HepG2 (cell line): ENCODE results near the gene OGG1. TPM values are rescaled to one million over a fixed set of nuclear protein-coding genes. Genes with fewer than 3 reads are reported as not detected.

Experiments used
- BORCS8-MEF2B ChIP-seq: sonication (generic); formaldehyde crosslinking; IDR thresholded peaks from 2 replicates; pipeline ENCODE4 v1.8.0; 2022; ENCODE audit warnings: mild to moderate bottlenecking, missing genetic modification reagents
- MXI1 ChIP-seq: IDR thresholded peaks from 3 replicates; pipeline ENCODE4 v1.6.1; 2012; ENCODE audit warnings: low read depth, low read length, inconsistent platforms, borderline replicate concordance
- MYC ChIP-seq: sonication (generic); formaldehyde crosslinking; IDR thresholded peaks from 2 replicates; pipeline ENCODE4 v1.9.0; 2021; ENCODE audit warnings: missing genetic modification reagents, borderline replicate concordance
- NCOA5 ChIP-seq: sonication (generic); formaldehyde crosslinking; IDR thresholded peaks from 2 replicates; pipeline ENCODE4 v1.4.0; 2020; ENCODE audit warnings: missing genetic modification reagents
- SNAPC2 ChIP-seq: sonication (generic); formaldehyde crosslinking; IDR thresholded peaks from 2 replicates; pipeline ENCODE4 v1.8.1; 2022; ENCODE audit warnings: mild to moderate bottlenecking, missing genetic modification reagents
- SP5 ChIP-seq: IDR thresholded peaks from 2 replicates; pipeline ENCODE4 v1.6.1; 2016; ENCODE audit warnings: low read depth, borderline replicate concordance
- STAT5B ChIP-seq: sonication (generic); formaldehyde crosslinking; IDR thresholded peaks from 2 replicates; pipeline ENCODE4 v1.4.0; 2020; ENCODE audit warnings: missing genetic modification reagents
- TCF7 ChIP-seq: sonication (generic); IDR thresholded peaks from 2 replicates; pipeline ENCODE4 v1.6.1; 2016; ENCODE audit warnings: antibody characterized with exemption, low read depth
- ZNF263 ChIP-seq: sonication (generic); formaldehyde crosslinking; IDR thresholded peaks from 2 replicates; pipeline ENCODE4 v1.4.0; 2020; ENCODE audit warnings: missing genetic modification reagents
- ZNF589 ChIP-seq: sonication (generic); formaldehyde crosslinking; conservative IDR thresholded peaks from 2 replicates; pipeline ENCODE4 v1.8.0; 2022; ENCODE audit warnings: mild to moderate bottlenecking, moderate library complexity, missing genetic modification reagents
- ZNF616 ChIP-seq: sonication (generic); formaldehyde crosslinking; IDR thresholded peaks from 2 replicates; pipeline ENCODE4 v1.5.0; 2020; ENCODE audit warnings: low read depth, mild to moderate bottlenecking, missing genetic modification reagents
- ZNF761 ChIP-seq: sonication (generic); formaldehyde crosslinking; conservative IDR thresholded peaks from 2 replicates; pipeline ENCODE4 v1.4.0; 2020; ENCODE audit warnings: mild to moderate bottlenecking, missing genetic modification reagents
- polyA plus RNA-seq, 8 experiments: library from polyadenylated mRNA; depleted of rRNA in 3 of 8; stranded (reverse) in 7 of 8; unstranded in 1 of 8; fragments of >200 nt; fragmentation: Illumina TruSeq in 4 of 8; extraction: Trizol in 4 of 8; gene quantifications; 2 replicates each; pipeline versions ENCODE4 v1.2.1 to v1.2.3, GENCODE V29; 2011 to 2016; ENCODE audit warnings: low read depth in 4 of 8, missing spikeins in 1 of 8, mixed read lengths in 1 of 8; ENCODE audit not compliant: insufficient read depth in 1 of 8
- total RNA-seq, 5 experiments: library from RNA; depleted of rRNA; stranded (reverse); fragments of >200 nt; fragmentation: Illumina TruSeq; extraction: Trizol; gene quantifications; 2 replicates each; pipeline ENCODE4 v1.2.3, GENCODE V29; 2016; ENCODE audit warnings: low read depth in 1 of 5
- TF ChIP-seq, protein P1 (sequence below): sonication (generic); formaldehyde crosslinking; IDR thresholded peaks from 2 replicates; pipeline ENCODE4 v1.5.0; 2020; ENCODE audit warnings: mild to moderate bottlenecking, missing genetic modification reagents
- TF ChIP-seq, protein P2 (sequence below): sonication (generic); formaldehyde crosslinking; IDR thresholded peaks from 2 replicates; pipeline ENCODE4 v1.4.0; 2020; ENCODE audit warnings: missing genetic modification reagents, borderline replicate concordance
- TF ChIP-seq, protein P3 (sequence below): sonication (generic); formaldehyde crosslinking; IDR thresholded peaks from 2 replicates; pipeline ENCODE4 v1.5.1; 2020; ENCODE audit warnings: missing genetic modification reagents, mild to moderate bottlenecking, borderline replicate concordance
- TF ChIP-seq, protein P4 (sequence below): sonication (generic); formaldehyde crosslinking; IDR thresholded peaks from 2 replicates; pipeline ENCODE4 v1.5.0; 2020; ENCODE audit warnings: missing genetic modification reagents, mild to moderate bottlenecking, borderline replicate concordance
- TF ChIP-seq, protein P5 (sequence below): sonication (generic); formaldehyde crosslinking; IDR thresholded peaks from 2 replicates; pipeline ENCODE4 v1.8.0; 2022; ENCODE audit warnings: mild to moderate bottlenecking, missing genetic modification reagents, moderate library complexity
- TF ChIP-seq, protein P6 (sequence below): sonication (generic); formaldehyde crosslinking; IDR thresholded peaks from 2 replicates; pipeline ENCODE4 v1.5.1; 2020; ENCODE audit warnings: missing genetic modification reagents, mild to moderate bottlenecking, borderline replicate concordance

The OGG1 gene
- total and polyA plus RNA-seq, 2 of the 13 experiments (the other 11 are each of a cell fraction or from before 2014, with no cell fraction given) = 28.7 to 33.2 TPM

DNA sequence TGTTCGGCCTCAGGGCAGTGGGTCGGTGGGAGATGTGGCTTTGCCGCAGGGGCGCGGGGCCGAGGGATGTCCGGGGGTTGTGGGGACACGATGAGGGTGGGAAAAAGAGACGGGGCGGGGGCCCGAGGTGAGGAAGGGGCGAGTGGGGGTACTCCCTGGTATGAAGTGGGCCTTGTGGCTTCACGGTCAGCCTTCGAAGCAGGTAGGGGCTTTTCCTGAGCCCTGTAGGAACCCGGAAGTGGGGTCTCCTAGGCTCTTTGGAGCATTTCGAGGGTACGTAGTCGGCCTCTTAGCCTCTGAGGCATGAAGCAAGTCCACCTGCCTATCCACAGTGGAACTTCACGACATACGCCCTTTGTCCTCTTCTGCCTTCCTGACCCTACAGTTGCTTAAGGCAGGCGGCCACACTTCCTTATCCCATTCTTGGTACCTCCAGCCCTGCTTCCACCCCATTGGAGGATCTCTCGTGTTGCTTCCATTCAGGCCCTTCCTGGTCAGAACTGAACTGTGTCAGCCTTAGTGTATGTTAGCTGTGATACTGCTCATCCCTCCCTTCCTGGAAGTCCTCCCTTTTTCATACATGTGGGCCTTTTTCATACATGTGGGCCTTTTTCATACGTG lies 43.5 kb downstream of the OGG1 start (continued):
- TF ChIP-seq, protein P1, sequence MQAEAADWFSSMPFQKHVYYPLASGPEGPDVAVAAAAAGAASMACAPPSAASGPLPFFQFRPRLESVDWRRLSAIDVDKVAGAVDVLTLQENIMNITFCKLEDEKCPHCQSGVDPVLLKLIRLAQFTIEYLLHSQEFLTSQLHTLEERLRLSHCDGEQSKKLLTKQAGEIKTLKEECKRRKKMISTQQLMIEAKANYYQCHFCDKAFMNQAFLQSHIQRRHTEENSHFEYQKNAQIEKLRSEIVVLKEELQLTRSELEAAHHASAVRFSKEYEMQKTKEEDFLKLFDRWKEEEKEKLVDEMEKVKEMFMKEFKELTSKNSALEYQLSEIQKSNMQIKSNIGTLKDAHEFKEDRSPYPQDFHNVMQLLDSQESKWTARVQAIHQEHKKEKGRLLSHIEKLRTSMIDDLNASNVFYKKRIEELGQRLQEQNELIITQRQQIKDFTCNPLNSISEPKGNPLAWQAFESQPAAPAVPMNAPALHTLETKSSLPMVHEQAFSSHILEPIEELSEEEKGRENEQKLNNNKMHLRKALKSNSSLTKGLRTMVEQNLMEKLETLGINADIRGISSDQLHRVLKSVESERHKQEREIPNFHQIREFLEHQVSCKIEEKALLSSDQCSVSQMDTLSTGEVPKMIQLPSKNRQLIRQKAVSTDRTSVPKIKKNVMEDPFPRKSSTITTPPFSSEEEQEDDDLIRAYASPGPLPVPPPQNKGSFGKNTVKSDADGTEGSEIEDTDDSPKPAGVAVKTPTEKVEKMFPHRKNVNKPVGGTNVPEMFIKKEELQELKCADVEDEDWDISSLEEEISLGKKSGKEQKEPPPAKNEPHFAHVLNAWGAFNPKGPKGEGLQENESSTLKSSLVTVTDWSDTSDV (CRISPR knock-in tag) = 0 out of 2 replicates have a peak, but pooled peaks have one; percentile 64
- TF ChIP-seq NCOA5 (CRISPR knock-in tag) = no peak
- 0 out of 2 replicates have a peak, but pooled peaks have one; percentile 41 for TF ChIP-seq ZNF589 (CRISPR knock-in tag)
- no peak for TF ChIP-seq ZNF616
- no peak for TF ChIP-seq STAT5B
- peak; percentile 84 for TF ChIP-seq ZNF263 (CRISPR knock-in tag)
- TF ChIP-seq, protein P2, sequence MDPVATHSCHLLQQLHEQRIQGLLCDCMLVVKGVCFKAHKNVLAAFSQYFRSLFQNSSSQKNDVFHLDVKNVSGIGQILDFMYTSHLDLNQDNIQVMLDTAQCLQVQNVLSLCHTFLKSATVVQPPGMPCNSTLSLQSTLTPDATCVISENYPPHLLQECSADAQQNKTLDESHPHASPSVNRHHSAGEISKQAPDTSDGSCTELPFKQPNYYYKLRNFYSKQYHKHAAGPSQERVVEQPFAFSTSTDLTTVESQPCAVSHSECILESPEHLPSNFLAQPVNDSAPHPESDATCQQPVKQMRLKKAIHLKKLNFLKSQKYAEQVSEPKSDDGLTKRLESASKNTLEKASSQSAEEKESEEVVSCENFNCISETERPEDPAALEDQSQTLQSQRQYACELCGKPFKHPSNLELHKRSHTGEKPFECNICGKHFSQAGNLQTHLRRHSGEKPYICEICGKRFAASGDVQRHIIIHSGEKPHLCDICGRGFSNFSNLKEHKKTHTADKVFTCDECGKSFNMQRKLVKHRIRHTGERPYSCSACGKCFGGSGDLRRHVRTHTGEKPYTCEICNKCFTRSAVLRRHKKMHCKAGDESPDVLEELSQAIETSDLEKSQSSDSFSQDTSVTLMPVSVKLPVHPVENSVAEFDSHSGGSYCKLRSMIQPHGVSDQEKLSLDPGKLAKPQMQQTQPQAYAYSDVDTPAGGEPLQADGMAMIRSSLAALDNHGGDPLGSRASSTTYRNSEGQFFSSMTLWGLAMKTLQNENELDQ = no peak
- no peak for TF ChIP-seq ZNF761 (CRISPR knock-in tag)
- TF ChIP-seq, protein P3, sequence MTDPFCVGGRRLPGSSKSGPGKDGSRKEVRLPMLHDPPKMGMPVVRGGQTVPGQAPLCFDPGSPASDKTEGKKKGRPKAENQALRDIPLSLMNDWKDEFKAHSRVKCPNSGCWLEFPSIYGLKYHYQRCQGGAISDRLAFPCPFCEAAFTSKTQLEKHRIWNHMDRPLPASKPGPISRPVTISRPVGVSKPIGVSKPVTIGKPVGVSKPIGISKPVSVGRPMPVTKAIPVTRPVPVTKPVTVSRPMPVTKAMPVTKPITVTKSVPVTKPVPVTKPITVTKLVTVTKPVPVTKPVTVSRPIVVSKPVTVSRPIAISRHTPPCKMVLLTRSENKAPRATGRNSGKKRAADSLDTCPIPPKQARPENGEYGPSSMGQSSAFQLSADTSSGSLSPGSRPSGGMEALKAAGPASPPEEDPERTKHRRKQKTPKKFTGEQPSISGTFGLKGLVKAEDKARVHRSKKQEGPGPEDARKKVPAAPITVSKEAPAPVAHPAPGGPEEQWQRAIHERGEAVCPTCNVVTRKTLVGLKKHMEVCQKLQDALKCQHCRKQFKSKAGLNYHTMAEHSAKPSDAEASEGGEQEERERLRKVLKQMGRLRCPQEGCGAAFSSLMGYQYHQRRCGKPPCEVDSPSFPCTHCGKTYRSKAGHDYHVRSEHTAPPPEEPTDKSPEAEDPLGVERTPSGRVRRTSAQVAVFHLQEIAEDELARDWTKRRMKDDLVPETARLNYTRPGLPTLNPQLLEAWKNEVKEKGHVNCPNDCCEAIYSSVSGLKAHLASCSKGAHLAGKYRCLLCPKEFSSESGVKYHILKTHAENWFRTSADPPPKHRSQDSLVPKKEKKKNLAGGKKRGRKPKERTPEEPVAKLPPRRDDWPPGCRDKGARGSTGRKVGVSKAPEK (CRISPR knock-in tag) = no peak
- TF ChIP-seq, protein P4, sequence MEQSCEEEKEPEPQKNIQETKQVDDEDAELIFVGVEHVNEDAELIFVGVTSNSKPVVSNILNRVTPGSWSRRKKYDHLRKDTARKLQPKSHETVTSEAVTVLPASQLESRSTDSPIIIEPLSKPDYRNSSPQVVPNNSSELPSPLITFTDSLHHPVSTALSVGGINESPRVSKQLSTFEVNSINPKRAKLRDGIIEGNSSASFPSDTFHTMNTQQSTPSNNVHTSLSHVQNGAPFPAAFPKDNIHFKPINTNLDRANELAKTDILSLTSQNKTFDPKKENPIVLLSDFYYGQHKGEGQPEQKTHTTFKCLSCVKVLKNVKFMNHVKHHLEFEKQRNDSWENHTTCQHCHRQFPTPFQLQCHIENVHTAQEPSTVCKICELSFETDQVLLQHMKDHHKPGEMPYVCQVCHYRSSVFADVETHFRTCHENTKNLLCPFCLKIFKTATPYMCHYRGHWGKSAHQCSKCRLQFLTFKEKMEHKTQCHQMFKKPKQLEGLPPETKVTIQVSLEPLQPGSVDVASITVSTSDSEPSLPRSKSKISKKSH (CRISPR knock-in tag) = peak; percentile 35; the same call in 1 of the 2 replicates
- TF ChIP-seq, protein P5, sequence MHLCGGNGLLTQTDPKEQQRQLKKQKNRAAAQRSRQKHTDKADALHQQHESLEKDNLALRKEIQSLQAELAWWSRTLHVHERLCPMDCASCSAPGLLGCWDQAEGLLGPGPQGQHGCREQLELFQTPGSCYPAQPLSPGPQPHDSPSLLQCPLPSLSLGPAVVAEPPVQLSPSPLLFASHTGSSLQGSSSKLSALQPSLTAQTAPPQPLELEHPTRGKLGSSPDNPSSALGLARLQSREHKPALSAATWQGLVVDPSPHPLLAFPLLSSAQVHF (CRISPR knock-in tag) = no peak
- no peak for TF ChIP-seq TCF7
- TF ChIP-seq SNAPC2 (CRISPR knock-in tag) = 0 out of 2 replicates have a peak, but pooled peaks have one; percentile 71
- 0 out of 3 replicates have a peak, but pooled peaks have one; percentile 0 for TF ChIP-seq MXI1
- TF ChIP-seq BORCS8-MEF2B = no peak
- no peak for TF ChIP-seq SP5 (CRISPR knock-in tag)
- TF ChIP-seq, protein P6, sequence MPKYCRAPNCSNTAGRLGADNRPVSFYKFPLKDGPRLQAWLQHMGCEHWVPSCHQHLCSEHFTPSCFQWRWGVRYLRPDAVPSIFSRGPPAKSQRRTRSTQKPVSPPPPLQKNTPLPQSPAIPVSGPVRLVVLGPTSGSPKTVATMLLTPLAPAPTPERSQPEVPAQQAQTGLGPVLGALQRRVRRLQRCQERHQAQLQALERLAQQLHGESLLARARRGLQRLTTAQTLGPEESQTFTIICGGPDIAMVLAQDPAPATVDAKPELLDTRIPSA (CRISPR knock-in tag) = no peak
- peak; percentile 28 for TF ChIP-seq MYC (CRISPR knock-in tag)
